HFF-Myc (cell line): ENCODE data around the gene DOCK4.
A peak's percentile ranks its signal among the peaks of the same experiment; 100 is the strongest.

Experiments
- DNase-seq: peaks from one replicate; pipeline ENCODE4 v3.0.0-alpha.2; 2011; ENCODE audit warnings: low read depth; ENCODE audit errors: extremely low read depth
- H3K4me3 ChIP-seq: replicated peaks from 2 replicates; pipeline ENCODE4 v1.5.1; 2011; ENCODE audit warnings: low read depth, mild to moderate bottlenecking, control low read depth, low read length
- CTCF ChIP-seq: IDR thresholded peaks from 2 replicates; pipeline ENCODE4 v1.5.1; 2012; ENCODE audit warnings: mild to moderate bottlenecking, low read depth, low read length, control low read depth; ENCODE audit errors: missing control alignments

DOCK4 gene

GRCh38 chr7:112145206-112145605, 61.0 kb downstream of the DOCK4 start:
- no peak for DNase-seq
- no peak for TF ChIP-seq CTCF
- no peak overlapping the region for H3K4me3 ChIP-seq

DNA sequence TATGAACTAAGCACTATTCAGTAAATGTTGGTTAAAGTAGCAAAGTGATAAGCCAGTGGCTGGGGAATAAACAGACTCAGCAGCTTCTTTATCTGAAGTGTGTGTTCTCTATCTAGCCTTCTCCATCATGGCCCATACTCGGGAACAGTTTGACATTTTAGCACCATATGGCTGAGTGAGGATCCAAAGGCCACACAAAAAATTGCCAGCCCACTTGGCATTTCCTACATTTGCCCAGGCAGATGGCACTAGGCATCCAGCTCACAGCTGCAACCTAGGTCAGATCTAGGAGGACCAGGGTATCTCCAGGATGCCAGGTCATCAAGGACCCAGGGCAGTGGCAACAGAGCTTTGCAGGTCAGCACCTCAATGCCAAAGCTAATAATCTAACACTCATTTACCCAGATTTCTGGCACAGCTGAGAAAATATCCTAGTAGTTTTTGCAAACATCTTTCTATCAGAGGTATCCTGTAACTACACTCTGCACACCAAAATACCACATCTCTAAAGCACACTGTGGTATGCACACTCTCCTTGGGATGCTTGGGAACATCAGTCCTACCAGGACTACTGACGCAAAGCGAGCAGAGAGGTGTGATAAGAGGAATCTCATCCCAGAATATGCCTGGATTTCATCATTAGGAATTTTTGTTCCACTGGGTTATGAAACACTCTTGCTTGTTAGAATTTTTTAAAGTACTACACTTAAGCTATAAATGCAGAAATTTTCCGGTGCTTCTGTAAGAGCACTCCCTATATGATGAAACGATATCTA, 61.7 kb downstream of the DOCK4 start:
- TF ChIP-seq CTCF: no peak
- no peak for DNase-seq
- no peak overlapping the region for H3K4me3 ChIP-seq

- DNase-seq: peak; percentile 48
- TF ChIP-seq CTCF: no peak
- H3K4me3 ChIP-seq: no peak overlapping the region
Measured at GRCh38 chr7:112143582-112143981, 62.6 kb downstream of the DOCK4 start.

DNA sequence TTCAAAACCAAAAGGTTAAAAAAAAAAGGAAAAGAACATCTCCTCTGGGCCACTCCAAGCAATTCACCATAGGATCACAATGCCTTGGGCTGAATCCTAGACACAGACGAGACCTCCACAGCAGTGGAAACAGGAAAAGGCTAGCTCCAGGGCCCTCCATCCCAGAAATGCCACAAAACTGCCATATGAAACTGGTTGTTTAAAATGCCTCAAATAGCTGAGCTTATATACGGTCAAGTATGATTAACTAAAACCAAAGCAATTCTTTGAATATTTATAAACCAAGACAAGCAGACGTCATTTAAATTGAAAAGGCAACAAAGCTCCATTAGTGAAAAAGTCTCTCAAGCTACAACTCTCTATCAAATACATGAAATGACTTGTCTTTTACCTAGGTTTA, 63.1 kb downstream of the DOCK4 start:
- no peak for DNase-seq
- H3K4me3 ChIP-seq: no peak overlapping the region
- TF ChIP-seq CTCF: no peak

- no peak for DNase-seq
- TF ChIP-seq CTCF: no peak
- H3K4me3 ChIP-seq: no peak overlapping the region
Measured at GRCh38 chr7:112140600-112140999, 65.6 kb downstream of the DOCK4 start.

DNA sequence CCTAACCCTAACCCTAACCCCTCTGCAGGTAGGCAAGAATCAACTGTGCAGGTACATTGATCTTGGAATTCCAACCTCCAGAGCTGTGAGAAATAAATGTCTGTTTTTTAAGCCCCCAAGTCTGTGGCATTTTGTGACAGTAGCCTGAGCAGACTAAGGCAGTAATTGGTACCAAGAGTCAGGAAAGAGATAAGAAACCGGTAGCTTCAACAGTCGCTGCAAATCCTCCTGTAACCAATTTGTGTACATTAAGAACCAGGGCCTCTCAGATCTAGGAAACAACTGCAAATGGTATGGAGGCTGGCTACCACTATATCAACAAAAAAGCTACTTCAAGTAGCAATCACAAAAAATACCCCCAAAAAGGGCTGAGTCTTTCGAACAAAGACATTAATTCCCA, 67.3 kb downstream of the DOCK4 start:
- TF ChIP-seq CTCF: no peak
- no peak for DNase-seq
- no peak overlapping the region for H3K4me3 ChIP-seq
